EL (cell line): ENCODE results near the gene FUT6.
"Not testable (repeated sequence)": the region's sequence is repeated elsewhere in the genome, so short reads cannot be mapped to it uniquely, and the experiment has no call there.

Source experiments
- DNase-seq: peaks from one replicate; pipeline ENCODE4 v3.0.0-alpha.2; 2016

FUT6 gene

DNA sequence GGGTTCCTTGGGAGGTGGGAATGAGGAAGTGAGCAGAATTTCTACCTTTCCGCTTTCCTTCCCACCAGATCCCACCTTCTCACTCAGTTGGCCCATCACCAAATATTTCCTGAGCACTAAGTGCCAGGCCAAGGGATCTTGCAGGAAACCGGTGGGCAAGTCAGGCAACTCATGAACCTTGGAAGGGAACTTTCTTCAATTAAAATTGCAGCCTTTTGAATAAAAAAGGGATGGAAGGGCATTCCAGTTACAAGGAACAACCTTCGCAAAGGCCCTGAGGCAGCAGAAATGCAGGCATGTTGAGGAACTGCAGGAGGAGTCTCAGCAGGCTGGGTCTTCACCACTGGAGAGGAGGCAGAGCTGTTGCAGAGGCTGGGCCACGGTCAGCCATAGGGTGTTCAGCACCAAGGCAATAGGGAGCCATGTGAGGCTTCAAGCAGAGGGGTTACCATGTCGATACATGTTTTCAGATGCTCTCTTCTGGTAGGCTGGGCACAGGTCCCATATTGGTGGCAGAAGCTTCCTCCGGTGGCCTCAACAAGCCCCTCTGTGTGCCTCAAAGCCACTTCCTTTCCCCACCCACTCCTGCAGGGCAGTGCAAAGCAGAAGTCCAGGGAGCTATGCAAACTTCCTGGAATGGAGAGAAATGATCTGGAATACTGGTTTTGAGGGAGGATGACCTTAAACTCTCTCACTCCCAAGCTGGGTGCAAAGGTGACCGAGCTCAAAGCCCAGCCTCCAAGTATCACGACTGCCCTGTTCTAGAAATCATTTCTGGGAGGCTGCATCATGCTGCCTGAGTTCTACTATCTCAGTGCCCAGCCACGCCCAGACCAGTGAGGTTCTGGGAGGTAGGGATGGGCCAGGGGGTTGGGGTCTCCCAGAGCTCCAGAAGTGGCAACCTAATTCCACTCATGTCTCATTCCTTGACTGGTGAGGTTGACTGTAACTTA, at the start of gene FUT6:
Gene FUT6, minus strand, starts transcription at position 638 of the 953 bp plus-strand sequence. CDS start 7,135 bp downstream, outside the sequence.
- no peak for DNase-seq

DNA sequence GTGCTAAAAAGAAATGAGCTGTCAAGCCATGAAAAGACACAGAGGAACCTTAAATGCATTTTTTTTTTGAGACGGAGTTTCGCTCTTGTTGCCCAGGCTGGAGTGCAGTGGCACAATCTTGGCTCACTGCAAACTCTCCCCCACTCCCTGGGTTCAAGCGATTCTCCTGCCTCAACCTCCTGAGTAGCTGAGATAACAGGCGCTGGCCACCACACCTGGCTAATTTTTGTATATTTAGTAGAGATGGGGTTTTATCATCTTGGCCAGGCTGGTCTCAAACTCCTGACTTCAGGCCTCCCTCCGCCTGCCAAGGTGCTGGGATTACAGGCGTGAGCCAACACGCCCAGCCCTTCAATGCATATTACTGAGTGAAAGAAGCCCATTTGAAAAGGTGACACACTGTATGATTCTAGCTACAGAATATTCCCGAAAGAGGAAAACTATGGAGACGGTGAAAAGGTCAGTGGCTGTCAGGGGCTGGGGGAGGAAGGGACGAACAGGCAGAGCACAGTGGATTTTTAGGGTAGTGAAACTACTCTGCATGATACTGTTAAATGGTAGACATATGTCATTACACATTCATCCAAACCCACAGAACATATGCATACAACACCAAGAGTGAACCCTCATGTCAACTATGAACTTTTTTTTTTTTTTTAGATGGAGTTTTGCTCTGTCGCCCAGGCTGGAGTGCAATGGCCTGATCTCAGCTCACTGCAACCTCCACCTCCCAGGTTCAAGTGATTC, 44.7 kb upstream of the FUT6 start:
- DNase-seq = not testable (repeated sequence)

DNA sequence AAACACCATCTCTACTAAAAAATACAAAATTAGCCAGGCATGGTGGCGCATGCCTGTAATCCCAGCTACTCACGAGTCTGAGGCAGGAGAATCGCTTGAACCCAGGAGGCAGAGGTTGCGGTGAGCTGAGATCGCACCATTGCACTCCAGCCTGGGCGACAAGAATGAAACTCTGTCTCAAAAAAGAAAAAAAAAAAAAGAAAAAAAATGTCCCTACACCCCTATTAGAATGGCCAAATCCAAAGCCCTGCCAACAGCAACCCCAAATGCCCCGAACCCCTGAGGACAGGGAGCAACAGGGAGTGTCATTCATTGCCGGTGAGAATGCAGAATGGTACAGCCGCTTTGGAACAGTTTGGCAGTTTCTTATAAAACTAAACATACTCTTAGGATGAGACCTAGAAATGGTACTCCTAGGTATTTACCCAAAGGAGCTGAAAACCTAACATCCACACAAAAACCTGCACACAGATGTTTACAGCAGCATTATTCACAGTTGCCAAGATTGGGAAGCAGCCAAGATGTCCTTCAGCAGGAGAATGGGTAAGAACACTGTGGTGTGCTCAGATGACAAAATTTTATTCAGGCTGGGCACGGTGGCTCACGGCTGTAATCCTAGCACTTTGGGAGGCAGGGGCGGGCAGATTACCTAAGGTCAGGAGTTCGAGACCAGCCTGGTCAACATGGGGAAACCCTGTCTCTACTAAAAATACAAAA, 43.8 kb upstream of the FUT6 start:
- DNase-seq = not testable (repeated sequence)

DNA sequence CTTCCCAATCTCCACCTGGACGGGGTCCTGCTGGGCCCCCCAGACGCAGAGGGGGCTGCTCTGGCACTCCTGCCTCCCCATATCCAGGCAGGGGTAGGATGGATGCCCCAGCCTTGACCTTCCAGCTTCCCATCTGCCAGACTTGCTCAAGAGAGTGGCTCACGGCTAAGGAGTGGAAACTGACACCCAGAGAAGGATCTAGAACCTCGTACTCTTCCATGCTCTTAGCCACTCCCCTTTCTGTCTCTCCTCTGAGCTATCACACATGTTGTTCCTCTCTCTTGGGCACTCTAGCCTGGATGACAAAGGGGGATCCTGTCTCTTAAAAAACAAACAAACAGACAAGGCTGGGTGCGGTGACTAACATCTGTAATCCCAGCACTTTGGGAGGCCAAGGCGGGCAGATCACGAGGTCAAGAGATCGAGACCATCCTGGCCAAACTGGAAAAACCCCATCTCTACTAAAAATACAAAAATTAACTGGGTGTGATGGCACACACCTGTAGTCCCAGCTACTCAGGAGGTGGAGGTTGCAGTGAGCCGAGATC, 43.0 kb upstream of the FUT6 start:
- no peak for DNase-seq

DNA sequence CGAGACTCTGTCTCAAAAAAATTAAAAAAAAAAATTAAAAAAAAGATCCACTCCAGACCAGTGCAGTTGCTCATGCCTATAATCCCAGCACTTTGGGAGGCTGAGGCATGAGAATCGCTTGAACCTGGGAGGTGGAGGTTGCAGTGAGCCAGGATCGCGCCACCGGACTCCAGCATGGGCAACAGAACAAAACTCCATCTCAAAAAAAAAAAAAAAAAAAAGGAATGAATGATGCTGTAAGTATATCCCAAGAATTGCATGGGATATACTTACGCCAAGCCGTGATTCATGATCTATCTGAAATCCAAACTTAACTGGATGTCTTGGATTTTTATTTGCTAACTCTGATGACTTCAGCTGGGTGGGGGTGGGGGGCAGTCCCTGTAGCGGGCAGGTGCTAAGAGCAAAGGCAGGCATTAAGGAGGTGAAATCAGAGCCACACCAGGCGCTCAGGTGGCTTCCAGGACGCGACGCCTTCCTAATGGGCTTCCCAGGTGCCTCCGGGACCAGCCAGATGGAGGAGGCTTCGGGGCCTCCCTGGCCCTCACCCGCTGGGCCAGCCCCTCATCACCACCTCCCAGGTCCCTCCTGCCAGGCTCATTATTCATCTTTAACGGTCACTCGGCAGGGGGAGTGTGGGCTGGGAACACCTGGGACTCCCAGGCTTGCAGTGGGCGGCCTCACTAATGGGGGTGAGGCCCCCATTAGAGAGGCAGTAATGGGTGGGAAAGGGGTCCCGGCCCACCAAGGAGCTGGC, 42.2 kb upstream of the FUT6 start:
- no peak for DNase-seq

GRCh38 chr19:5880604-5881078, 41.1 kb upstream of the FUT6 start:
- DNase-seq = peak; percentile 53

GRCh38 chr19:5880196-5880595, 40.7 kb upstream of the FUT6 start:
- no peak for DNase-seq

GRCh38 chr19:5877882-5878281, 38.4 kb upstream of the FUT6 start:
- DNase-seq = no peak

GRCh38 chr19:5877427-5877826, 37.9 kb upstream of the FUT6 start:
- no peak for DNase-seq

- peak; percentile 59 for DNase-seq
Observed at GRCh38 chr19:5874496-5874895, 35.0 kb upstream of the FUT6 start.

DNA sequence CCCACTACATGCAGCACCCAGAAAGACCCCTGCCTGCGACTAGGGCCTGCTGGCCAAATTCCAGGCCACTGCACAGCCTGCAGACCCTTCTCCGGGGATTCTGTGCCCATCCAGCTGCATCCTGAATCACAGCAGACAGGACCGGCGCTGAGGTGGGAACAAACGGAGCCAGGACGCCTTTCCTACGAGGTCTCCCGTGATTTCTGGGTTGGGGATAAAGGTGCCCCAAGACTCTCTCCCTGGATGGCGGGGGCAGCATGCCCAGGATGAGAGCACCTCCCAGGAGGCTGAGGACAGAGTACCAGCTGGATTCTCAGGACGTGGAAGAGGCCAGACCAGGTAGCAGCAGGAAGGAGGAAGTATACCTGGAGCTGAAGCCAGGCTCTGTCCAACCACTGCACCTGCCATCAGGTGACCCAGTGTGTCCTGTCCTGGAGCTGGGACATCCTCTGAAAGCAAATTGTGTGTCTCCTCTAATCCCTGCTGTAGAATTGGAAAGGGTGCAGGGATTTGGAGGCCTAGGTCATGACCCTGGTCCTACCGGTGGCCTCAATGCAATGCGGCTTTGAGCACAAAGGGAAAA, 34.2 kb upstream of the FUT6 start:
- DNase-seq = no peak

DNA sequence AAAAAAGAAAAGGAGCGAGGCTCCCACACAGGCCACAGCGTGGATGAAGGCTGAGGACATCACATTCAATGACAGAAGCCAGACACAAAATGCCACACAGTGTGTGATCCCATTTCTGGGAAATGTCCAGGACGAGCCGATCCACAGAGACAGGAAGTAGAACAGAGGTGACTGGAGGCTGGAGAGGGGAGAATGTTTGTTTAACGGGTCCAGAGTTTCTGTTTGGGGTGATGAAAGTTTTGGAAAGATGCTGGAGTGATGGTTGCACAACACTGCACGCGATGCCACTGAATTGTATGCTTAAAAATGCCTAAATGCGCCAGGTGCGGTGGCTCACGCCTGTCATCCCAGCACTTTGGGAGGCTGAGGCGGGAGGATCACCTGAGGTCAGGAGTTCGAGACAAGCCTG, 31.5 kb upstream of the FUT6 start:
- no peak for DNase-seq

GRCh38 chr19:5867201-5868136, 28.0 kb upstream of the FUT6 start:
- no peak for DNase-seq

DNA sequence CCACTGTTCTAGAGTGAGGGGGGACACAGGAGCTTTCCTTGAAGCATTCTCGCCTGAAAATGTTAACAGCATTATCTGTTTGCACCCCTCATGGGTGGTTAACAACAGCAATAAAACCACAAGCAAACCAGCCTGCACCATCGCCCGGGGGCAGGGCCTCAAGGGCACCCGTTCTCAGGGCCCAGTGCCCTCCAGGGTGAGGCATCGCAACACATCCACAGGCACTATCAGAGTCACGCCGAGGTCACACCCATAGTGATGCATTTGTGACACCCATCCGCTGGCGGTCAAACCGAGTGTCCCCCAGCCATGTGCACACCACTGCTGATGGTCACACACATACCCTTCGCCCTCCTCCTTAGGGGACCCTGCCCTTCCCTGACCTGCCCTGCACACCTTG, 26.3 kb upstream of the FUT6 start:
- DNase-seq = no peak

DNA sequence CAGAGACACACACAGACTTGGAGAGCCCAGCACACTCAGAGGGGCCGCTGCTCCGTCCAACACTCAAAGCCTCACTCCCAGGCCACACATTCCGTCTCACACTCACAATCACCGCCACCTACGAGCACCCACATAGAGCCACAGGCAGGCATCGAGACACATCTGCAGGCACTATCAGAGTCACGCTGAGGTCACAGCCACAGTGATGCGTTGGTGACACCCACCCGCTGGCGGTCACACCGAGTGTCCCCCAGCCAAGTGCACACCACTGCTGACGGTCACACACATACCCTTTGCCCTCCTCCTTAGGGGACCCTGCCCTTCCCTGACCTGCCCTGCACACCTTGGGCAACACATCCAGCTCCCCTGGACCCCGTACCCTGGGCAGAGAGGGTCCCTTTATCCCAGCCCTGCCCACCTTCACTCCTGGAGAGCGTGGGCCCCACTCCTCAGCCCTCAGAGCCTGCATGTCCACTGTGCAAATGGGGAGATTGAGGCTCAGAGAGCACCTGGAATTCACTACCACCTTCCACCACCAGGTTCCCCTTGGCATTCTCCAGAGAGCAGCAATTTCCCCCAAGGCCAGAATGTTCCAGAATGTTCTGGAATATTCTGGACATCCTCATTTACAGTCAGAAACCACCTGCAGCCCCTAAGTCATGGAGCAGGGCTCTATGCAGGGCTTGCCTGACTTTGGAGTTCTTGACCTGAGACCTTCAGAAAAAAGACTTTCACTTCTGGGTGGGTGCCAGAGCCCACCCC, 25.4 kb upstream of the FUT6 start:
- DNase-seq = no peak

GRCh38 chr19:5864013-5864720, 24.7 kb upstream of the FUT6 start:
- no peak for DNase-seq

DNA sequence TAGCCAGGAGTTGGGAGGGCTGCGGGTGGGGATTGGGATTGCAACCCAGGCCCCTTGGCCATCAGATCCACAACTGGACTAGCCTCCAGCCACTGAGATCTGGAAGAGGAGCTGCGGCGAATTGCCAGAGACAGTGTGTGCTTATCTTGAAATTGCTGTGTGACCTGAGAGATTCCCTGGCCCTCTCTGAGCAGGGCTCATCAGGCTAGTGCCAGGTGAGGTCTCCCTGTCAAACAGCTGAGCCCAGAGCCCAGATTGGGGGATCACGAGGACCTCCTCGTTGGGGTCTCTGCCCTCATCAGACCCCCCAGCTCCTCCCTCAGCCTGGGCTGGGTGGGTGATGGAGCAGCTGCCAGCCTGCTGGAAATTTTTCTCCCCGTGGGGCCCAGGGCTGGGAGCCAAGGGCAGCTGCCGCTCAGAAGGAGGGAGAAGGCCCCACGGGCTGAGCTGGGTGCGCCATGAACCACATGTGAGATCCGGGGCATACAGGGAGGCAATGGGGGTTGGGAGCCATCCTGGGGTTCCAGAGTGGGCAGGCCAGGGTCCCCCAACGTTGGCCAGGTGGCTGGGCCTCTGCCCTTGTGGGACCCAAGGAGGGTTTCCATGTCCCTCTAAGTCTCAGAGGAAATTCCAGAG, 23.6 kb upstream of the FUT6 start:
- DNase-seq = no peak
